Fibroblast of skin of left quadriceps (primary cell): Measurements from ENCODE around the gene FSCN2.

Experiments used
- DNase-seq, 2 experiments: peaks; one replicate each; pipeline ENCODE4 v3.0.0-alpha.2; 2013; ENCODE audit warnings: low read depth in 2 of 2

FSCN2 gene

DNA sequence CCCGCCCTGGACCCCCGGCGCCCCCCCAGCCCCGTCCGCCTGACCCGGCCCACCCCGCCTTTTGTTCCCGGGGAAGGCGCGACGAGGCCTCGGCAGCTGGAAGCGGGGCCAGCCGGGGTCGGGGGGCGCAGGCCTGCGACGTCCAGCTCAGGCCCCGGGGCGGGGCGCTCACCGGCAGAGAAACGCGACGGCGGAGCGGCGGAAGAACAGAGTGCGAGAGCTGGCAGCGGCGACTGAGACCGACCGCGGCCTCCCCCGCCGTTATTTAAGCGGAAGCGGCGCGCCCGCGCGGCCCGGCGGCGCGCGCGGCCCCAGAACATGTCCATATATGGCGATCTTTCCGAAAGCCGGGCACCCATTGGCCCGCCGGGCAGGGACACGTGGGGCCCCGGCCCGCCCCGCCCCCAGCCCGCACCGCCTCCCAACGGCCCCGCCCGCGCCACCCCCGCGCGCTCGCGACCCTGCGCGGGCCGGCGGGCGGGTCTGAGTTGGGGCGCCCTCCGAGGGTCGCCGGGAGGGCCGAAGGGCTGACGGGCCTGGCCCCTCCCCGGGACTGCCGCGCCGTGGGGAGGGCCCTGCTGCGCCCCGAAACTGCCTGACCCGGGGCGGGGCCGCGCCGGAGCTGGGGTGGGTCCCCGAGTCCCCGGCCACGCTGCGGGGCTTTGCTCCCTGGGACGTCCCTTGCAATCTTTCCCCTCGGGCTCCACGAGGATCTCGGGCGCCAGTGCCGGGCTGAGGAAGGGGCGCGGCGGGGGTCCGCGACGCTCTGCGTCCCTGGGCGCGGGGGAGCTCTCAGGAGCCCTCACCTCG lies 15.4 kb upstream of the FSCN2 start, which contains the start of gene ACTG1:
Gene ACTG1 (minus strand): TSS at position 238 of the 810 bp plus-strand sequence. CDS start 445 bp downstream, outside the sequence.
- peak; percentile 88 to 91 for DNase-seq

DNA sequence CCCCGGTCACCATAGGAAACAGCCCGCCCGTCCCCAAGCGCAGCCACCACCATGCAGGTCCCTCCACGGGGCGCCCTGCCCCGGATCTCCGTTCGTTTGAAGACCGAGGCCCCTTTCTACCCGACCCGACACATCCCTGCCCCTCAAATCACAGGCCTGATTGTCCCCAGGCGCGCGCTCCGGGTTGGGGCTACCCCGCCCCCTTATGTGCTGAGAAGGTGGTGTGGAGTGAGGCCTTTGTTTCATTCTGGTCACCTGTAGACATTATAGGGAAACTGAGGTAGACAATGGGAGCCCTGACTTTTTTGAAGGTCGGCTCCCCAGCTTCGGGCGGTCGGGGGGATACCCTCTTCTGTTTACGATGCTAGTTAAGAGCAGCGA lies 14.8 kb upstream of the FSCN2 start:
- no peak for DNase-seq

DNA sequence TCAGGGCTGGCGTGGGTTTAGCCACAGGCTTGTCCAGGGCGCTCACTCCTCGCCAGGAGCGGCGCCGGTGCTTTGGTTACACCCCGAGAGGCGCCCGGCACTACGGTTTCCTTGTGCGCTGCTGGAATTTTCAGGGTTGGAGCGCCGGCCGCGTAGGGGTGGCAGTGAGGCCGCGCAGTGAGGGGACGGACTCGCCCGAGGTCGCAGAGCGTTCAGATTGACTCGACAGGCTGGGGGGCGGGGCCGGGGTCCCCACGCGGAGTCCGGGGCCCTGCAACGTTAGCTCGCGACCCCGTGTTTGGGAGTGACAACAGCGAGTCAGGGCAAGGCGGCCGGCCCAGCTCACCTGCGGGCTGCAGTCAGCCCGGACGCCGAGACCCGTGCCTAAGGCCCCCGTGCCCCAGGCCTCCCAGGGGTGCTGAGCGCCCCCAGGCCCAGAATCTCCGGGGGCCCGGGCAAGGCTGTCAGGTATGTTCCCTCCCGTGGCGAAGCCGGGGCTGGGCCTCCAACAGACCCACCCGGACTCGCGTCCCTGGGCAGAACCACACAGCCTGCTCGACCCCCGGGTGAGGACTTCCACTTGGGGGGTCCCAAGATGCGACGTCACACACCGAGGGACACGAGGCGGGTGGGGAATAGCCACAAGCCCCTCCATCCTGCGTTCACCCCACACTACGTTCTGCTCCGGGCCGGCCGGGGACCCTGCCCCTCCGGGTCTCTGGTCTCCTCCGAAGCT lies 14.3 kb upstream of the FSCN2 start:
- no peak for DNase-seq

DNA sequence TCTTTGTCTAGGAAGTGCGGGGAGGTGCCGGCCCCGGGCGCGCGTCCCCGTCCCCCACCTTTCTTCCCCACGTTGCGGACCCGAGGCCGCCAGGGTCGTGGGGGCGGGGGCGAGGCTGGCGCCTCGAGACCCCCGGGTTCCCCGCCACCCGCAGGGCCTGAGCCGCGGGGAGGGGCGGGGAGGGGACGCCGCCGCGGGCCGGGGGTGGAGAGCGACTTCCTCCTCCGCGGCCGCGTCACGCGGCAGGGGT lies 13.8 kb upstream of the FSCN2 start:
- no peak for DNase-seq

DNA sequence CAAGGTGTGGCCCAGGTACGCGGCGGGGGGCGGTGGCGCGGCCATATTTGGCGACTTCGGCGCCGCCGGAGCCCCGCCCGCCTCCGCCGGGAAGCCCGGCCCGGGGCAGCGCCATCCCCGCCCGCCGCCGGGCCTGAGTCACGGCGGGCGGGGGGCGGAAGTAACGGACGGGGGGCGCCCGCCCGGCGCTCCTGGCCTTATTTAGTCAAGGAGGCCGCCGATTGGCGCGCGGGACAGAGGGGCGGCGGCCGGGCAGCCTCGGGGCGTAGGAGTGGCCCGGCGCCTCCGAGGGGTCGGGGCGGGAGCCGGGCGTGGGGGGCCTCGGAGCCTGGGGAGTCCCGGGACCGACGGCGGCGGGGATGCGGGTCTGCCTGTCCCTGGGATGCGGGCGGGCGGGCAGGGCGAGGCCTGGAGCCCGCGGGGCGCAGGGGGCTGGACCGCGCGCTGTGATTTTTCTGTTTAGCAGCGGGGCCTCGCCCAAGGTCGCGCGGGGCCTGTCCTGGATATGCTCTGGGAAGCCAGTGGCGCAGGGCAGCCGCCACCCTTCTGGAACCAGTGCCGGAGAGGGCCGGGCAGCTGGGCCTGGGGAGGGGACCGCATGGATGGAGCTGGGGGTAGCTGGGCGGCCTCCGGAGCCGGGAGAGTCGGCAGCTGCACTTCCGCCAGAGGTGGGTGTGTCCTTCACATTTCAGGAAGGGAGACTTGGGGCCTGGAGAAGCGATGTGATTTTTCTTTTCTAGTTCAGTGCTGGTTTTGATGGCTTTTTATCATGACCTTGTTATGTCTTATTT lies 13.2 kb upstream of the FSCN2 start:
- peak; percentile 85 to 88 for DNase-seq

DNA sequence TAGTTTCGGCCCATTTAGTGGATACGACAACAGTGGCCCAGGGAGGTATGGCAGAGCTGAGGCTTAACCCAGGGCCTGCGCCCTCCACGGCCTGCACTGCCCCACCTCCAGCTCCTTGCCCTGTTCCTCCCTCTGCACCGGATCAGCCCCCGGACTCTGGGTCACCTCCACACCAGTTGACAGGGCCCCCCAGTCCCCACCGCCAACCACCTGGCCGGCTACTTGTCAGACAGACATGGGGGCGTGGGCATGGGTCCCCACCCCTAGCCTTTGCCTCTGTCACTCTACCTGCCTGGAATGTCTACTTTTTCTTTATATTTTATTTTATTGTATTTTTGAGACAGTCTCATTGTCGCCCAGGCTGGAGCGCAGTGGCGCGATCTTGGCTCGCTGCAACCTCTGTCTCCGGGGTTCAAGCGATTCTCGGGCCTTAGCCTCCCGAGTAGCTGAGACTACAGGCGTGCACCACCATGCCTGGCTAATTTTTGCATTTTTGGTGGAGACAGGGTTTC lies 12.6 kb upstream of the FSCN2 start:
- DNase-seq, result no peak

DNA sequence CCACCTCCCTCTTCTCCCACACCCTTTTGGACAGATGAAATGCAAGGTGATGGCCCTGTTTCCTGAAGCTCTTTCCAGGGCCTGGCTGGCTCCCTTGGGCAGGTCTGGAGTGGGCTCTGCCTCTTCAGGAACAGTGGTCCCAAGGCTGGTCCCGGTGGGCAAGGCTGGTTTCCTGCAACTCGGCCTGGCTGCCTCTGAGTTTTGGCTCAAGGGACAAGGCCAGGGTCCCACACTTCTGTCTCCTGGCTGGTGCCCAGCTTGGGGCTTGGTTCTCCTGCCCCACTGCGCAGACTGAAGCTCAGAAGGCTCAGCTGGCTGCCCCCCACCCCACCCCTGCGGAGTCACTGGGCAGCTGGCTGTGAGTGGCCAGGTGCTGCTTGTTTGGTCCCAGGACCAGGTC lies 11.7 kb upstream of the FSCN2 start:
- DNase-seq, result no peak

DNA sequence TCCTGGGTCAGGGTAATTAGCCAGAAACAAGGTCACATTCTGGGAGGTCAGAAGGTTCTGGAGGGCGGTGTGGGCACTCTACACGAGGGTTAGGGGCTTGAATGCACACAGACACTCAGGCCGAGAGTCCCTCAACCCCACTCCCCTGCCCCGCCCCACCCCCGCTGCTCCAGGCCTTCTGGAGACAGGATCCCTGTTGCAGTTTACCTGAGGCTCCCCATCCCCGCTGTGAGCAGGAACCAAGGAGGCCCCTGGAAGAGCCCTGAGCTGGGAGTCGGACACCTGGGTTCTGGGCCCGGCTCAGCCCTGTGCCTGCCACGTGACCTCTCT lies 11.2 kb upstream of the FSCN2 start:
- no peak for DNase-seq

DNA sequence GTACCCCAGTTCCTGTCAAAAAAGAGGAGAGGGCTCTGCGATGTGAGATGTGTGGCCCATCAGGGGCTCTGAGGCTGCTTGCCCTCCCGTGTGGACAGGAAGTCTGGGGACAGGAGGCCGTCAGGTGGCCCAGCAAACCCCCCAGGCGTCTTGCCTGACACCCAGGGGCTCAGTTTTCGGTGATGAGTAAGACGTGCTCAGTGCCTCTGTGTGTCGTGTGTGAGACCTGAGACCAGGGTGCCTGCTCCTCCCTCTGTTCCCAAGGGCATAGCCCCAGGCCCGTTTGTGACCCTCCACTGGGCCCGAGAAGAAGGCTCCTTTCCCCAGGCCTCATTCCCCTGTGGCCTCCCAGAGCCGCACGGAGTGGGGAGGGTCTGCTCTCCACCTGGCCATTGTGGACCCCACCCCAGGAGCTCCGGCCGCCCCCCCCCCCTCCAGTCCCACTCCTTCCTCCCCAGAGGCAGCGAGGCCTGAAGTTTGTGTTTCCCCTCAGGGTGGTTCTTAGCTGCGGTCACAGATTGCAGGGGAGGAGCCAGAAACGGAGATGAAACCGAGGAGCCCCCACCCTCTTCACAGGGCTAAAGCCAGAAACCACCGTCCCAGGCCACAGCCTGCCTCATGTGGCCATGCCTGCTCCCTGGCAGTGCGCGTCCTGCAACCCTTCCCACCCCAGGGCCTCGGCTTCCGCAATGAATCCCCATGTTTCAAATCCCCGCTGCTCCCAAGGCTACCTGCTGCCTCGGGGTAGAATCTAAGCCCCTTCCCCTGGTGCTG lies 10.7 kb upstream of the FSCN2 start:
- no peak for DNase-seq

DNA sequence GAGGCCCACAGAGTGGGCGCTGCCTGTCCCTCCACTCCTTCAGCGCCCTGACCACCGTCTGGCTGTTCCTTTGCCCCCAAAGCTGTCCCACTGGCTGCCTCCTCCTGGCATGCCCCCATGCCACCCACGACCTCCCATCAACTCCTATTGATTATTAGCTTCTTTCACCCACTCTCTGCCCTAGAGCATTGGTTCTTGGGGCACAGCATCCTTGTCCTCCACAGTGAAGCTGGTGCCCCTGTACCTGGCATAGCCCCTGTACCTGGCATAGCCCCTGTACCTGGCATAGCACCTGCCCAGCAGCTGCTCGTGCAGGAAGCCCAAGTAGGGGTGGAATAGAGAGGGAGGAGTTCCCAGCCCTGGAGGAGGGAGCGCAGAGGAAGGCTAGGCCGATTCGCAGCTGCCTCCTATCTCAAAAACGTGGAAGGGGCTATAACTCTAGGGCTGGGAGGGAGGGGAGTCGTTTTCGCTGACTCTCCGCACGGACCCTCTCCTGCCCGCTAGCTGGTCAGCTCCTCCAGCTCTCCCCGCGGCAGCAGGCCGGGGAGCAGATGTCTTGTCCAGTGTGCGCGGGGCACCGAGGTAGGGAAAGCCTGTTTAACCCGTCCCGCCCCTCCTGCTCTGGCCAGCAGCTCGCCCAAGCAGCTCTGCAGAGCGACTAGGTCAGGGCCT lies 9.9 kb upstream of the FSCN2 start:
- DNase-seq, result no peak

DNA sequence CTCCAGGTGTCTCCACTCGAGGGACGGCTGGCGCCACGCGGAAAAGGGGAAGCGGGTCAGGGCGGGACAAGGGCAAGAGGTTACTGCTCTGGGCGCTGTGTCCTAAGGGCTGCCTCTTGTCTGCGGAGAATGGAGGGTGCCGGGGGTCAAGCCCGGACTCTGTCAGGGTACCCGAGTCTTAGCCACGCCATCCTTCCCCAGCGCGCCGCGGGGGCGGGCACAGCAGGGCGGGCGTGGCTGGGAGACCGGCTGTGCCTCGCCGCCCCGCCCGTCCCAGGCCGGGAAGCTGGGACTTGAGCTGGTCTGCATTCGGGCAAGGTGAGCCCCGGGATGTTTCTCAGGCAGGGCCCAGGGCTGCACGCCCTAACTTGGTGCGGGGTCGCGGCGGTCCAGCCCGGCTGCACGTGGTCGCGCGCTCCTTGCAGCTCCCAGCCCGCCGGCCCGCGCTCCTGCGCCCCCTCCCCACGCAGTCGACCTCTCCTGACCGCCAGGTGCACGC lies 9.3 kb upstream of the FSCN2 start:
- no peak for DNase-seq

DNA sequence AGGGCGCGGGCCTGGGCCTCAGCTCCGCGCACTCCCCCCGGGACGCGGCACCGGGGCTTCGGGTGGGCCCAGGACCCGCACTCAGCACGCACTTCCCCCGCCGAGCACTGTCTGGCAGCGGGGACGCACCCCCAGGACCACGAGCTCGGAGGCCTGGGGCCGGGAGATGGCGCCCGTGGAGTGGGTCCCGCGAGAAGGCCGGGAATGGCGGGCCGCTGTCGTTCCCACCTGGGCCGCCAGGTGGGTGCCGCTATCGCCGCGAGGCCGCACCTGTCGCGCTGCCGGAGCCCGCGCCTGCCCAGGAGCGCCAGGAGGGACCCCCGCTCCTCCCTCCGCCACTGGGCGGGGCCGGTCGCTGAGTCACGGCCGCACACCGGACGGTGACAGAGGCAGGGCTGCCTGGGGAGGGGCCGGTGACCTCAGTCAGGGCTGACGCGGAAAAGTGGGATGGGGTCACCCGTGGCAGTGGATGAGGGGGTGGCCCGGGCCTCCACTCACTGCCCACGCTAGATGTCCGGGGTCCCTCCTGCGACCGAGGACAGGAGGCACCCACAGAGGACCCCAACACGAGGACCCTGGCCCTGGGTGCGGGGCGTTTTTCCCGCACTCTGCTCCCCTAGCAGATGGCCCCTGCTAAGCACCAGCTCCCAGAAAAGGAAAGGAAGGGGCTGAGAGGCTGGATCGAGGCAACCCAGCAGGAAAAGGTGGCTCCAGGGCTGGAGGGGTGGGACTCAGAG lies 8.7 kb upstream of the FSCN2 start:
- DNase-seq, result no peak

DNA sequence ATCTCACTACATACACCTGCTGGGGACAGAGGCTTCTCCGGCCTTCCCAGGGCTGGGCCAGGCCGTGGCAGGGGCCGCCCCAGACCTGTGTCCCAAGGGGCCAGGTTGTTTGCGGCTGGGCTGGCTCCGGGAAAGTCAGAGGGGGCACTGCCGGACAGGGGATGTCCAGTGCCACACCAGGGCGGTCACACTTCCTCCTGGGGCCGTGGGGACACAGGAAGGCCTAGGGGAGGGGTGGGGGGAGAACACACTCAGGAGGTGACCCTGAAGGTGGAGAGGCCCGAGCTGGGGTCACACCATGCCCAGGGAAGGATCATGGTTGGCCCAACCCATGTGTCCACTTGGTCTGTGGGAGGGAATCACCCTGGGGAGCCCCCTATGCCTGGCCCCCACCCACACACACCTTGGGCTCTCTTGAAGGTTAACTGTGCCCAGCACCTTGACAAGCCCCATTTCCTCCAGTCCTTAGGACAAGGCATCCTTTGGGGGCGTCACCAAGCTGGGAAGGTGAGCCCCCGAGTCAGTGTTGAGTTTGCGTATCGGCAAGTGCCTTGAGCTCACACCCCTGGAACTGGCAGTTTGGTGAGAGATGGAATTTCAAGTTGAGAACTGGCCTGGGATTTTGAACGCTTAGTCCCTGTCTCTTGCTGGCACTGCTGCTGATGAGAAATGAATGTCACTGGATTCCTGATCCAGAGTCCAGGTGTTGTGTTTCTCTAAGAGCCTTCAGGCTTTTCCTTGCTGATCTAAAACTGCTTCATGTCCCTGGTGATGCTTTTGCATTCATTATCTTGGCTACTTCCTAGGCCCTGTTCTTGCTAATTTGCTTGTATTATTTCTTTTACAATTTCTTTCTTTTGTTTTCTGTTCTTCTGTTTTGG lies 7.9 kb upstream of the FSCN2 start:
- no peak for DNase-seq

DNA sequence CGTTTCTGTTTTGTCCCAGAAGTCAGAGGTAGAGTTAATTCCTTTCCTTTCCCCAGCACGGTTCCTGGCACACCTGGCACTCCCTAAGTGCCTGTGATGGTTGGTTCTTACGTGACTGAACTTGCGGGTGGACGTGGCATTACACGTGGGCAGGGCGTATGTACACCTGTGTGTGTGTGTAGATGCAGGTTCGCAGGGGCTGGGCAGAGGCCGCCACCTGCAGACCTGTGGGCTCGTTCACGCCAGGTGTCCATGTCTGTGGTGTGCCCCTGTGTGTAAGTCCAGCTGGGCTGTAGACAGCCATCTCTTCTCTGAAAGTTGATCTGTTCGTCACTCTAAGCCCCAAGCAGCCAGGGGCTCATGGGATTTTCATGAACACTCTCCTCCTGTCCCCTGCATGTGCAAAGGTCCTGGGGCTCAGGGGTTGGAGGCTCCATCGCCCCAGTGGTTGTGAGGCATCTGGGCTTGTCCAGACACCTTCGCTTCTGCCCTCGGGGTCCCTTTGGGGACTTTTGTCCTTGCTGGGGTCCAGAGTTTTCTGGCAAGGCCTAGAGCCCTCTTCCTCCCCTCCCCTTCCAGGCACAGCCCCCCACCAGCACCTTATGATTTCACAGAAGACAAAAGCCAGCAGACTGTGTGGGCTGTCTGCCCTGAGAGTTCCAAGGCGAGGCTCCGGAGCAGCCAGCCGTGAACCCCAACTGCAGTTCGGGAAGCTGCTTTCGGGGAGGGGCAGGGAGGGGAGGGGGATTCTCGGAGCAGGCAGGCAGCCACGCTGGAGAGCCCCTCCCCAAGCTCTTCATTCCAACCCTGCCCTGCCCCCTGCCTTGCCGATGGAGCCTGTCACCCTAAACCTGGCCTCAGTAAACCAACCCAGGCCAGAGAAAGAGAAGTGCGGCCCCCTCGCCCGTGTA lies 5.4 kb upstream of the FSCN2 start:
- DNase-seq, result no peak

DNA sequence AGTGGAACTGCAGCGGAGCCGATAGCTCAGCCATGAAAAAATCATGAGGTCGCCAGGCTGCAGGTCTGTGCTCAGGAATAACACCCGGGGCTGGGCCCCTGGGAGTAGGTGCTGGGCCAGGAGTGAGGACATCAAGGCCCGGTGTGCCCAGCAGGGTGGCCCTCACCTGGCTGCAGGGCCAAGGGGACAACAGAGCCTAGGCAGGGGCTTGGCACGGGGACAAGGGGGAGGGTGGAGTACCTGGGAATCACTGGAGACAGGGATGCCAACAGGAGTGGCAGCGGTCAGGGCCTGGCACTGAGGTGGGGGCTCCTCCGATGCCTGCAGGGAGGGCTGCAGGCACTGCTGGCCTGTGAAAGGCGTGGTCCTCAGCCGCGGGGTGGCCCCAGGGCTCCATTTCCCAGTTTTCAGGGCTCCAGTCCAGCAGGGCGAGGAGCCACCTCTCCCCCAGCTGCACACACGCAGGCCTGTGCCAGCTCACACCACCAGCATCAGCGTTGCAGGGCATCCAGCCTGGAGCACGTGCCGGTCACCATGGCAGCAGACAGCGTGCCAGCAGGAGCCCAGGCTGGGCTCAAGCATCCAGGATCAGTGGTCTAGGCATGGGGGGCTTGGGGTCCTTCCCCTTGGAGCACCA lies 4.7 kb upstream of the FSCN2 start:
- DNase-seq, result no peak

DNA sequence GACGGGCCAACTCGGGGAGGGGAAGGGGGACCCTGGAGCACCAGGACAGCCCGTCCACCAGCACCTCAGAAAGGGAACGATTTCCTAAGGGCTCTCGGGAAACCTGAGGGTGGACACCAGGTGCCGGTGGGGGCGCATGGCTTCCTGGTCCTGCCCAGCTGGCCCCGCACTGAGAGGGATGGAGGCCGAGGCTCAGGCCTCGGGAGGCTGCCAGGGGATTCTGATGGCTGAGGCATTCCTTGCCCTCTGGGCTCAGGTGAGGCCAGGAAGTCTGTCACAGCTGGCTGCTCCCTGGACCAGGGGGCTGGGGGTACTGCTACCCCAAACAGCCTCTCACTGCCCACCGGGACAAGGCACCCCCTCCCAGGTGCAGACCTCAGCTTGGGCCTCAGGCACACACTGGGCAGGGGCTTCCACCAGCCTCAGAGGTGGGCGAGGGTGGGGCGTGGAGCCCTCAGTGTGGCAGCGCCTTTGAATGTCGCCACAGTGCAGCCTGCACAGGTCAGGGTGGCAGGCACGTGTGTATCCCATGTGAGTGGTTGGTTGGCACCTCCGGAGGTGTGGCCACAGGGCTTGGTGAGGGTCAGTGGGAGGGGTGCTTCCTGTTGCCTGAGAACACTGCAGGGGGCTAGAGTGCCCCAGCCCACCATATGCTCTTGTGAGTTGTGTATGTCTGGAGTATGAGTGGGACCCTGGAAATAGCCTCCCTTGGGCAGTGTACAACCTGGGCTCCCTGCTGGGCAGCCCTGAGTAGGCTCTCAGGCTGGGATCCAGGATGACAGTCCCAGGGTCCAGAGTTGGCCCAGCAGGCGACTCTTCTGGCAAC lies 3.9 kb upstream of the FSCN2 start:
- DNase-seq, result no peak

DNA sequence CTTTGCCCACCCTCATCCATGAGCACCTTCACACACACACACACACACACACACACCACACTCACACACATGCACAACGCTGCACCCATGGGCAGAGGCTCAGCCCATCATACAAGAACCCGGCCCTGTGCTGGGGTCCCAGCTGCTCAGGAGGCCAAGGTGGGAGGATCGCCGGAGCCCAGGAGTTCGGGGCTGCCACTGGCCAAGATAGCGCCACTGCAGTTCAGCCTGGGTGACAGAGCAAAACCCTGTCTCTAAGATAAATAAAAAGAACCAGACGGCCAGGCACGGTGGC lies 3.4 kb upstream of the FSCN2 start:
- no peak for DNase-seq
